ENCODE results near the gene STAG2.

GRCh38 chrX:123971982-123972381 lies 10.5 kb downstream of the STAG2 start:
- TF ChIP-seq, protein P1, sequence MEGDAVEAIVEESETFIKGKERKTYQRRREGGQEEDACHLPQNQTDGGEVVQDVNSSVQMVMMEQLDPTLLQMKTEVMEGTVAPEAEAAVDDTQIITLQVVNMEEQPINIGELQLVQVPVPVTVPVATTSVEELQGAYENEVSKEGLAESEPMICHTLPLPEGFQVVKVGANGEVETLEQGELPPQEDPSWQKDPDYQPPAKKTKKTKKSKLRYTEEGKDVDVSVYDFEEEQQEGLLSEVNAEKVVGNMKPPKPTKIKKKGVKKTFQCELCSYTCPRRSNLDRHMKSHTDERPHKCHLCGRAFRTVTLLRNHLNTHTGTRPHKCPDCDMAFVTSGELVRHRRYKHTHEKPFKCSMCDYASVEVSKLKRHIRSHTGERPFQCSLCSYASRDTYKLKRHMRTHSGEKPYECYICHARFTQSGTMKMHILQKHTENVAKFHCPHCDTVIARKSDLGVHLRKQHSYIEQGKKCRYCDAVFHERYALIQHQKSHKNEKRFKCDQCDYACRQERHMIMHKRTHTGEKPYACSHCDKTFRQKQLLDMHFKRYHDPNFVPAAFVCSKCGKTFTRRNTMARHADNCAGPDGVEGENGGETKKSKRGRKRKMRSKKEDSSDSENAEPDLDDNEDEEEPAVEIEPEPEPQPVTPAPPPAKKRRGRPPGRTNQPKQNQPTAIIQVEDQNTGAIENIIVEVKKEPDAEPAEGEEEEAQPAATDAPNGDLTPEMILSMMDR (IDR thresholded peaks at IDR 0.05; ENCODE audit: poor library complexity): no peak
- TF ChIP-seq EZH2 (IDR thresholded peaks at IDR 0.05; ENCODE audit: borderline replicate concordance) (no peak), EZH2phosphoT487 (IDR thresholded peaks at IDR 0.05; ENCODE audit: low read depth, severe bottlenecking, unreplicated experiment) (no peak)
